ENCODE measurements around the gene EPB41L2. TPM values are rescaled to one million over a fixed set of nuclear protein-coding genes. Genes with fewer than 3 reads are reported as not detected.

EPB41L2 gene
- total RNA-seq, 1 experiment from 2014 or later = 181 TPM

GRCh38 chr6:130895516-130895915 lies 167.5 kb downstream of the EPB41L2 start:
- intact Hi-C loops (cut with micrococcal nuclease; ENCODE audit: unreplicated experiment) = no loop called here
- CTCF ChIA-PET = no interaction called here
- POLR2A ChIA-PET (ENCODE audit: low non-redundant PET) = no interaction called here
- no peaks in the 10 kb centered on the region for H3K27me3 ChIP-seq (replicated peaks; ENCODE audit: insufficient read depth, low read depth, low read length, poor library complexity)
- H3K4me1 ChIP-seq (ENCODE audit: insufficient read depth, low read length, poor library complexity, severe bottlenecking) = no peaks in the 10 kb centered on the region
- no TSS peak for BruUV-seq (replicated peaks)
- H3K9me3 ChIP-seq (ENCODE audit: low read depth, low read length, poor library complexity, severe bottlenecking) = no peaks in the 10 kb centered on the region
- peaks cover 27% of the 10 kb centered on the region for H3K36me3 ChIP-seq (ENCODE audit: insufficient read depth, low read length, poor library complexity, severe bottlenecking)
- DNase-seq (ENCODE audit: low spot score) = no peak
- no peak overlapping the region for H3K4me3 ChIP-seq (ENCODE audit: low read depth, low read length, poor library complexity, severe bottlenecking)
- H3K27ac ChIP-seq (ENCODE audit: low read depth, low read length, poor library complexity, severe bottlenecking) = no peak overlapping the region
- TF ChIP-seq, protein P1, sequence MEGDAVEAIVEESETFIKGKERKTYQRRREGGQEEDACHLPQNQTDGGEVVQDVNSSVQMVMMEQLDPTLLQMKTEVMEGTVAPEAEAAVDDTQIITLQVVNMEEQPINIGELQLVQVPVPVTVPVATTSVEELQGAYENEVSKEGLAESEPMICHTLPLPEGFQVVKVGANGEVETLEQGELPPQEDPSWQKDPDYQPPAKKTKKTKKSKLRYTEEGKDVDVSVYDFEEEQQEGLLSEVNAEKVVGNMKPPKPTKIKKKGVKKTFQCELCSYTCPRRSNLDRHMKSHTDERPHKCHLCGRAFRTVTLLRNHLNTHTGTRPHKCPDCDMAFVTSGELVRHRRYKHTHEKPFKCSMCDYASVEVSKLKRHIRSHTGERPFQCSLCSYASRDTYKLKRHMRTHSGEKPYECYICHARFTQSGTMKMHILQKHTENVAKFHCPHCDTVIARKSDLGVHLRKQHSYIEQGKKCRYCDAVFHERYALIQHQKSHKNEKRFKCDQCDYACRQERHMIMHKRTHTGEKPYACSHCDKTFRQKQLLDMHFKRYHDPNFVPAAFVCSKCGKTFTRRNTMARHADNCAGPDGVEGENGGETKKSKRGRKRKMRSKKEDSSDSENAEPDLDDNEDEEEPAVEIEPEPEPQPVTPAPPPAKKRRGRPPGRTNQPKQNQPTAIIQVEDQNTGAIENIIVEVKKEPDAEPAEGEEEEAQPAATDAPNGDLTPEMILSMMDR (conservative IDR thresholded peaks at IDR 0.05; ENCODE audit: low read depth, low read length) = no peak
- no peak for TF ChIP-seq EZH2 (IDR thresholded peaks at IDR 0.05; ENCODE audit: borderline replicate concordance, low read depth, low read length, poor library complexity, severe bottlenecking)

DNA sequence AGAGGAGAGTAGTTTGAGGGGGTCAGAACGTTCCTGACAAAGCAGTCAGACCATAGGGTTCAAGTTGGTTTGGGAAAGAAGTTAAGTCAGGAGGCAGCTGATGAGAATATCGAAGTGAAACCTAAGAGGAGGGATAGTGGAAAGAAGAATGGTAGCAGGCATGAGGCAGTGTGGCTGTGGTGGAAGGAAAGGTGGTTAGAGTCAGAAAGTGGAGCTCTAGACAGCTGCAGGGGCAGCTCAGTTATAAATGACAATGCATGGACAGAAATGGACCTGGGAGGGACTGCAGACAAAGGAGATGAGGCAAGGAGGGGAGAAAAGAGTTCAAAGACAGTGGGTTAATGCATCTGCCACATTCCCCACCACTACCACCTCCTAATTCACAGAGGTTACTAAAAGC lies 169.3 kb downstream of the EPB41L2 start:
- ChIA-PET POLR2A (ENCODE audit: low non-redundant PET) (no interaction called here), CTCF (no interaction called here)
- intact Hi-C loops (cut with micrococcal nuclease; ENCODE audit: unreplicated experiment) = no loop called here
- no peaks in the 10 kb centered on the region for H3K9me3 ChIP-seq (ENCODE audit: low read depth, low read length, poor library complexity, severe bottlenecking)
- no peak overlapping the region for H3K4me3 ChIP-seq (ENCODE audit: low read depth, low read length, poor library complexity, severe bottlenecking)
- H3K36me3 ChIP-seq (ENCODE audit: insufficient read depth, low read length, poor library complexity, severe bottlenecking) = peaks cover 30% of the 10 kb centered on the region
- DNase-seq (ENCODE audit: low spot score) = no peak
- BruUV-seq (replicated peaks) = no TSS peak
- H3K27me3 ChIP-seq (replicated peaks; ENCODE audit: insufficient read depth, low read depth, low read length, poor library complexity) = no peaks in the 10 kb centered on the region
- no peak for TF ChIP-seq EZH2 (IDR thresholded peaks at IDR 0.05; ENCODE audit: borderline replicate concordance, low read depth, low read length, poor library complexity, severe bottlenecking)
- H3K27ac ChIP-seq (ENCODE audit: low read depth, low read length, poor library complexity, severe bottlenecking) = no peak overlapping the region
- no peaks in the 10 kb centered on the region for H3K4me1 ChIP-seq (ENCODE audit: insufficient read depth, low read length, poor library complexity, severe bottlenecking)

DNA sequence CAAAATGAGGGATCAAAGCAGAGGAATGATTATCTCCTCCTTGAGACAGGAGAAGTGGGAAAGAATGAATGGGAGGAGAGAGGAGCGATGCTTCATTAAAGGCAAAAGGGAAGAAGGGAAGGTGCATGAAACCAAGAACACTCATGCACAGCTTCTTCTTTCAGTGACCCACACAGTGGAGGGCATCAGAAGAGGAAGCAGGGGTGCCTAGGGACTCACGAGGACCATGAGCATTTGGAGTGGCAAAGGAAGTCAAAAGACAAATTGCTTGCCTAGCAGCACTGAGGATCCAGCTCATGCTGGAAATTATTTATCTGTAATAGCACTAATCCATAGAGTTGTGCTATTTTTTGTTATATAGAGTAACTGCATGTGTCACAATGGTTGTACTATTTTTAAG lies 169.8 kb downstream of the EPB41L2 start:
- ChIA-PET POLR2A (ENCODE audit: low non-redundant PET) (no interaction called here), CTCF (no interaction called here)
- Histone ChIP-seq H3K27ac (ENCODE audit: low read depth, low read length, poor library complexity, severe bottlenecking) (no peak overlapping the region), H3K27me3 (replicated peaks; ENCODE audit: insufficient read depth, low read depth, low read length, poor library complexity) (no peaks in the 10 kb centered on the region), H3K4me1 (ENCODE audit: insufficient read depth, low read length, poor library complexity, severe bottlenecking) (no peaks in the 10 kb centered on the region), H3K4me3 (ENCODE audit: low read depth, low read length, poor library complexity, severe bottlenecking) (no peak overlapping the region), H3K9me3 (ENCODE audit: low read depth, low read length, poor library complexity, severe bottlenecking) (no peaks in the 10 kb centered on the region), H3K36me3 (ENCODE audit: insufficient read depth, low read length, poor library complexity, severe bottlenecking) (peaks cover 29% of the 10 kb centered on the region)
- TF ChIP-seq EZH2 (IDR thresholded peaks at IDR 0.05; ENCODE audit: borderline replicate concordance, low read depth, low read length, poor library complexity, severe bottlenecking) = no peak
- TF ChIP-seq, protein P1 (conservative IDR thresholded peaks at IDR 0.05; ENCODE audit: low read depth, low read length) = no peak
- intact Hi-C loops (cut with micrococcal nuclease; ENCODE audit: unreplicated experiment) = no loop called here
- no TSS peak for BruUV-seq (replicated peaks)
- no peak for DNase-seq (ENCODE audit: low spot score)

DNA sequence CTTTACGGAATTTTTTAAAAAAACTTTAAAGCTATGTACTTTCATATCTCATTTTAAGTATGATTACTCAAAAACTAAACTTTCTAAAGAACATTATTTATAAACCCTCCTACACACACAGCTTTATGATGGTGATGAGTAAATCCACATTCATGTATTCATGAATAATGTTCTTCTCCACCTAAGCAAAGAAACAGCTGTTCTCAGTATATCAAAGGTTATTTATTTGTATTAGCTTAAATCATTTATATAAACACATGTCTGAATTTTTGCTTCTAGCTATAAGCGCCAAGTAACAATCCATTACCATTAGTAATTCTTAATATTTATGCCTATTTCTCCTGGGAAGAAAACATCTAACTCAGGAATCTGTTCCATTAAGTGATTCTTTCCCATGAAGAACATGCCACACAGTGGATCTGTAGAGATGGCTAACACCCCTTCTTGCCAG lies 172.5 kb downstream of the EPB41L2 start:
- Histone ChIP-seq H3K27ac (ENCODE audit: low read depth, low read length, poor library complexity, severe bottlenecking) (no peak overlapping the region), H3K9me3 (ENCODE audit: low read depth, low read length, poor library complexity, severe bottlenecking) (no peaks in the 10 kb centered on the region), H3K27me3 (replicated peaks; ENCODE audit: insufficient read depth, low read depth, low read length, poor library complexity) (no peaks in the 10 kb centered on the region), H3K4me3 (ENCODE audit: low read depth, low read length, poor library complexity, severe bottlenecking) (no peak overlapping the region), H3K36me3 (ENCODE audit: insufficient read depth, low read length, poor library complexity, severe bottlenecking) (peaks cover 27% of the 10 kb centered on the region), H3K4me1 (ENCODE audit: insufficient read depth, low read length, poor library complexity, severe bottlenecking) (peaks cover 4% of the 10 kb centered on the region)
- DNase-seq (ENCODE audit: low spot score) = no peak
- no TSS peak for BruUV-seq (replicated peaks)
- intact Hi-C loops (cut with micrococcal nuclease; ENCODE audit: unreplicated experiment) = no loop called here
- ChIA-PET POLR2A (ENCODE audit: low non-redundant PET) (no interaction called here), CTCF (interaction anchor here (0.7 to 1.0 kb wide), 2 partner anchors 229 to 699 kb away, joined by 4 to 5 read pairs; no protein-coding TSS in a partner anchor)
- TF ChIP-seq EZH2 (IDR thresholded peaks at IDR 0.05; ENCODE audit: borderline replicate concordance, low read depth, low read length, poor library complexity, severe bottlenecking) = no peak
- TF ChIP-seq, protein P1 (conservative IDR thresholded peaks at IDR 0.05; ENCODE audit: low read depth, low read length) = no peak
